Measurements from ENCODE around the gene TTYH2. TPM values are rescaled to one million over a fixed set of nuclear protein-coding genes. Genes with fewer than 3 reads are reported as not detected.
A peak's percentile ranks its signal among the peaks of the same experiment; 100 is the strongest.

The TTYH2 gene
- total RNA-seq, 1 experiment from 2014 or later: 0.12 TPM

DNA sequence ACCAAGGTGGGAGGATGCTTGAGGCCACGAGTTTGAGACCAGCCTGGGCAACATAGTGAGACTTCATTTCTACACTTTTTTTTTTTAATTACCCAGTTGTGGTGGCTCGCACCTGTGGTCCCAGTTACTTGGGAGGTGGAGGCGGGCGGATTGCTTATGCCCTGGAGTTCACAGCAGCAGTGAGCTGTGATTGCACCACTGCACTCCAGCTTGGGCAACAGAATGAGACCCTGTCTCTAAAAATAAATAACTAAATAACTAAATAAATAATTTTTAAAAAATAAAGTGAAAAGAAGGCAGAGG, 70.0 kb downstream of the TTYH2 start:
- Mint-ChIP-seq H3K36me3 (ENCODE audit: insufficient read depth, unreplicated experiment) (no peaks in the 10 kb centered on the region), H3K27ac (ENCODE audit: low read depth, unreplicated experiment) (no peak overlapping the region), H3K27me3 (ENCODE audit: insufficient read depth, unreplicated experiment) (no peaks in the 10 kb centered on the region), H3K4me3 (ENCODE audit: unreplicated experiment) (no peak overlapping the region), H3K9me3 (ENCODE audit: unreplicated experiment) (no peaks in the 10 kb centered on the region), H3K4me1 (ENCODE audit: insufficient read depth, unreplicated experiment) (peaks cover 7% of the 10 kb centered on the region)
- no peak for DNase-seq (ENCODE audit: unreplicated experiment)
- BruUV-seq (replicated peaks): no TSS peak
- intact Hi-C loops (cut with micrococcal nuclease): loop anchor here (5.0 kb wide), 1 partner anchor 71 kb away; the partner anchor contains the start of gene TTYH2
- CTCF ChIA-PET: interaction anchor here (0.6 to 0.9 kb wide), 2 partner anchors 20 to 75 kb away, joined by 3 to 4 read pairs; no protein-coding TSS in a partner anchor
- POLR2A ChIA-PET: interaction anchor here (0.7 kb wide), 1 partner anchor 148 kb away, joined by 4 read pairs; no protein-coding TSS in a partner anchor
- TF ChIP-seq, protein P1, sequence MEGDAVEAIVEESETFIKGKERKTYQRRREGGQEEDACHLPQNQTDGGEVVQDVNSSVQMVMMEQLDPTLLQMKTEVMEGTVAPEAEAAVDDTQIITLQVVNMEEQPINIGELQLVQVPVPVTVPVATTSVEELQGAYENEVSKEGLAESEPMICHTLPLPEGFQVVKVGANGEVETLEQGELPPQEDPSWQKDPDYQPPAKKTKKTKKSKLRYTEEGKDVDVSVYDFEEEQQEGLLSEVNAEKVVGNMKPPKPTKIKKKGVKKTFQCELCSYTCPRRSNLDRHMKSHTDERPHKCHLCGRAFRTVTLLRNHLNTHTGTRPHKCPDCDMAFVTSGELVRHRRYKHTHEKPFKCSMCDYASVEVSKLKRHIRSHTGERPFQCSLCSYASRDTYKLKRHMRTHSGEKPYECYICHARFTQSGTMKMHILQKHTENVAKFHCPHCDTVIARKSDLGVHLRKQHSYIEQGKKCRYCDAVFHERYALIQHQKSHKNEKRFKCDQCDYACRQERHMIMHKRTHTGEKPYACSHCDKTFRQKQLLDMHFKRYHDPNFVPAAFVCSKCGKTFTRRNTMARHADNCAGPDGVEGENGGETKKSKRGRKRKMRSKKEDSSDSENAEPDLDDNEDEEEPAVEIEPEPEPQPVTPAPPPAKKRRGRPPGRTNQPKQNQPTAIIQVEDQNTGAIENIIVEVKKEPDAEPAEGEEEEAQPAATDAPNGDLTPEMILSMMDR (IDR thresholded peaks at IDR 0.05; ENCODE audit: unreplicated experiment): no peak

DNA sequence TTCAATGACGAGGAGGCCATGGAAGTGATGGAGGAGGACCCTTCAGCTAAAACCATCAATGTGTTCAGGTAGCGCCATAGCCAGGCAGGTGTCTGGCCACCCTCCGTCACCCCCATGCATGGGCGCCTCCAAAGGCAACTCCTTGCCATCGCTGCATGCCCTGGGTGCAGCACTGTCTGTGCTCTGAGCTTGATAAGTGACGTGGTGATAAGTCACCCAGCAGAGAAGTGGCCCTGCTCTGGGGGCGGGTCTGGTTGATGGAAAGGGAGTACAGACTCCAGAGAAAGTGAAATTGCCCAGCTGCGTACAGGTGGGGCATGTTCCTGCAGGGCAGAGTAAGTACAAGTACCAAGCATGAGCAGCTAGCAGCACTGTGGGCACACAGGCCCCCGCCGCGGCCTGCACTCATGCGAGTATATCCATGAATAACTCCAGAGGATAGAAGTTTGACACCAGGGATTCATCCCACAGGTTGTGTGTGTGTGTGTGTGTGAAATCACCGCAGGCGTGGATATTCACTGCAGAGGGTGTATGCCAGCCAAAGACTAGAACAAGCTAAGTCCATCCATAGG, 73.7 kb downstream of the TTYH2 start:
- Mint-ChIP-seq H3K9me3 (ENCODE audit: unreplicated experiment) (no peaks in the 10 kb centered on the region), H3K36me3 (ENCODE audit: insufficient read depth, unreplicated experiment) (no peaks in the 10 kb centered on the region), H3K27ac (ENCODE audit: low read depth, unreplicated experiment) (no peak overlapping the region), H3K27me3 (ENCODE audit: insufficient read depth, unreplicated experiment) (no peaks in the 10 kb centered on the region), H3K4me1 (ENCODE audit: insufficient read depth, unreplicated experiment) (peaks cover 7% of the 10 kb centered on the region), H3K4me3 (ENCODE audit: unreplicated experiment) (no peak overlapping the region)
- intact Hi-C loops (cut with micrococcal nuclease): no loop called here
- no peak for DNase-seq (ENCODE audit: unreplicated experiment)
- TF ChIP-seq, protein P1 (IDR thresholded peaks at IDR 0.05; ENCODE audit: unreplicated experiment): no peak
- no TSS peak for BruUV-seq (replicated peaks)
- POLR2A ChIA-PET: interaction anchor here (0.6 to 1.3 kb wide), 3 partner anchors 21 to 455 kb away, joined by 3 to 4 read pairs (median 3); no protein-coding TSS in a partner anchor
- CTCF ChIA-PET: interaction anchor here (0.6 to 1.4 kb wide), 3 partner anchors 9 to 12 kb away, joined by 3 to 4 read pairs (median 3); no protein-coding TSS in a partner anchor

DNA sequence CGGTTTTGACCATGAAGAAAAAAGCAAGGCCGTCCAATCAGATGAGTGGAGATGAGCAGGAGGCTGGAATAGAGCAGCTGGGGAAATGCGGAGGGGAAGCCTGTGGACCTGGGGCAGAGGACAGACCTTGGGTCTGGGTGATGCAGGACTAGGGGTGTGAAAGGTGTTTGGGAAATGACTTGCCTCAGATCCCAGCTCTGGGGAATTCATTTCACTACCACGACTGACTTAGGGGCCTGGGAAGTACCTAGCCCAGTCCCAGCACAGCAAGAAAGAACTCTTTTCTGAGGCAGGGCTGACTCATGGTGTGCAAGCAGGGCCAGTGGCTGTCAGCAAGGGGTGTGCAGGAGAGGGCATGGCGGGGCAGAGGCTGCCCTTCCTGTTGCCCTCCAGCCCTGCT, 75.4 kb downstream of the TTYH2 start:
- no peaks in the 10 kb centered on the region for H3K27me3 Mint-ChIP-seq (ENCODE audit: insufficient read depth, unreplicated experiment)
- no peaks in the 10 kb centered on the region for H3K36me3 Mint-ChIP-seq (ENCODE audit: insufficient read depth, unreplicated experiment)
- no peak for DNase-seq (ENCODE audit: unreplicated experiment)
- intact Hi-C loops (cut with micrococcal nuclease): no loop called here
- peak overlapping the region; percentile 5 for H3K27ac Mint-ChIP-seq (ENCODE audit: low read depth, unreplicated experiment)
- H3K4me1 Mint-ChIP-seq (ENCODE audit: insufficient read depth, unreplicated experiment): no peaks in the 10 kb centered on the region
- TF ChIP-seq, protein P1 (IDR thresholded peaks at IDR 0.05; ENCODE audit: unreplicated experiment): no peak
- CTCF ChIA-PET: interaction anchor here (0.6 kb wide), 1 partner anchor 1215 kb away, joined by 3 read pairs; no protein-coding TSS in a partner anchor
- POLR2A ChIA-PET: no interaction called here
- H3K4me3 Mint-ChIP-seq (ENCODE audit: unreplicated experiment): no peak overlapping the region
- no TSS peak for BruUV-seq (replicated peaks)
- no peaks in the 10 kb centered on the region for H3K9me3 Mint-ChIP-seq (ENCODE audit: unreplicated experiment)

DNA sequence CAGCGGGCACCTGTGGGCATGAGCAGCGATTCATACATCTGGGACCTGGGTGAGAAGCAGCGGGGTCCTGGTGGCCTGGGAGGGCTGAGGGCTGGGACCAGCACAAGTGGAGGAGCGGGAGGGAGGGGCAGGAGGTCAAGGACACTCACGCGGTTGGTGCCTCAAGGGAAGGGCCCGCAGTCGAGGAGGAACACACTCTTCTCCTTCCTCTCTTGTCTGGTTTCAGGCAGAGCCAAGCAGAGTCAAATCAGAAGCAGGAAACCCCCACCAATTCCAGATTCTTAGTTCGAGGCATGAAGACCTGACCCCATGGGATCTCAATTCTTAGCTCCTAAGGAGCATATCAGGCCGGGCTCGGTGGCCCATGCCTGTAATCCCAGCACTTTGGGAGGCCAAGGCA, 76.3 kb downstream of the TTYH2 start:
- intact Hi-C loops (cut with micrococcal nuclease): no loop called here

More for the DNA sequence above, 76.3 kb downstream of the TTYH2 start:
- H3K27me3 Mint-ChIP-seq (ENCODE audit: insufficient read depth, unreplicated experiment): no peaks in the 10 kb centered on the region
- H3K9me3 Mint-ChIP-seq (ENCODE audit: unreplicated experiment): no peaks in the 10 kb centered on the region
- DNase-seq (ENCODE audit: unreplicated experiment): no peak
- ChIA-PET POLR2A (no interaction called here), CTCF (no interaction called here)
- no TSS peak for BruUV-seq (replicated peaks)
- H3K4me1 Mint-ChIP-seq (ENCODE audit: insufficient read depth, unreplicated experiment): no peaks in the 10 kb centered on the region
- H3K36me3 Mint-ChIP-seq (ENCODE audit: insufficient read depth, unreplicated experiment): no peaks in the 10 kb centered on the region
- TF ChIP-seq, protein P1 (IDR thresholded peaks at IDR 0.05; ENCODE audit: unreplicated experiment): no peak
- no peak overlapping the region for H3K4me3 Mint-ChIP-seq (ENCODE audit: unreplicated experiment)
- no peak overlapping the region for H3K27ac Mint-ChIP-seq (ENCODE audit: low read depth, unreplicated experiment)
